ENCODE measurements around the gene CSNK1A1L. TPM values are rescaled to one million over a fixed set of nuclear protein-coding genes. Genes with fewer than 3 reads are reported as not detected.

CSNK1A1L gene
- polyA plus RNA-seq, 10 donors: 0.07 to 0.17 (median 0.10) TPM; not detected in 2

GRCh38 chr13:37107456-37107855, 2.0 kb upstream of the CSNK1A1L start:
- peak in 2 of 3 donors; percentile 51 to 75 for DNase-seq

- no peak for DNase-seq
Observed at GRCh38 chr13:37106642-37107041, 1.2 kb upstream of the CSNK1A1L start.

GRCh38 chr13:37102896-37103295, 2.6 kb downstream of the CSNK1A1L start:
- DNase-seq: peak in 1 of 3 donors; percentile 15

GRCh38 chr13:37101201-37101600, 4.3 kb downstream of the CSNK1A1L start:
- peak in 1 of 3 donors; percentile 53 for DNase-seq

GRCh38 chr13:37100731-37101130, 4.7 kb downstream of the CSNK1A1L start:
- peak; percentile 87 to 96 (median 92) for DNase-seq

GRCh38 chr13:37097076-37097475, 8.4 kb downstream of the CSNK1A1L start:
- DNase-seq: no peak

- no peak for DNase-seq
Observed at GRCh38 chr13:37094840-37095239, 10.6 kb downstream of the CSNK1A1L start.

- peak in 2 of 3 donors; percentile 48 to 72 for DNase-seq
Observed at GRCh38 chr13:37094099-37094498, 11.4 kb downstream of the CSNK1A1L start.

GRCh38 chr13:37091835-37092234, 13.6 kb downstream of the CSNK1A1L start:
- peak in 2 of 3 donors; percentile 55 to 72 for DNase-seq

- DNase-seq: no peak
Observed at GRCh38 chr13:37090912-37091311, 14.6 kb downstream of the CSNK1A1L start.

- DNase-seq: no peak
Observed at GRCh38 chr13:37089495-37089894, 16.0 kb downstream of the CSNK1A1L start.

GRCh38 chr13:37087486-37087885, 18.0 kb downstream of the CSNK1A1L start:
- no peak for DNase-seq

GRCh38 chr13:37085606-37086005, 19.9 kb downstream of the CSNK1A1L start:
- peak in 2 of 3 donors; percentile 51 to 74 for DNase-seq

GRCh38 chr13:37076818-37077217, 28.6 kb downstream of the CSNK1A1L start:
- DNase-seq: no peak

- DNase-seq: no peak
Observed at GRCh38 chr13:37075164-37075563, 30.3 kb downstream of the CSNK1A1L start.

- DNase-seq: peak in 2 of 3 donors; percentile 37 to 65
Observed at GRCh38 chr13:37074703-37075102, 30.8 kb downstream of the CSNK1A1L start.

GRCh38 chr13:37072024-37072423, 33.4 kb downstream of the CSNK1A1L start:
- DNase-seq: no peak

GRCh38 chr13:37070956-37071355, 34.5 kb downstream of the CSNK1A1L start:
- no peak for DNase-seq

GRCh38 chr13:37070145-37070695, 35.2 kb downstream of the CSNK1A1L start:
- DNase-seq: no peak

- DNase-seq: no peak
Observed at GRCh38 chr13:37069597-37070103, 35.8 kb downstream of the CSNK1A1L start.

- no peak for DNase-seq
Observed at GRCh38 chr13:37068962-37069361, 36.5 kb downstream of the CSNK1A1L start.

- DNase-seq: no peak
Observed at GRCh38 chr13:37067874-37068273, 37.6 kb downstream of the CSNK1A1L start.

- no peak for DNase-seq
Observed at GRCh38 chr13:37065890-37066526, 39.5 kb downstream of the CSNK1A1L start.

- DNase-seq: no peak
Observed at GRCh38 chr13:37059848-37060192, 45.6 kb downstream of the CSNK1A1L start.
